ENCODE measurements around the gene TGFBR3. TPM values are rescaled to one million over a fixed set of nuclear protein-coding genes. Genes with fewer than 3 reads are reported as not detected.

TGFBR3 gene
- total RNA-seq, 1 experiment from 2014 or later, result 2.4 TPM

DNA sequence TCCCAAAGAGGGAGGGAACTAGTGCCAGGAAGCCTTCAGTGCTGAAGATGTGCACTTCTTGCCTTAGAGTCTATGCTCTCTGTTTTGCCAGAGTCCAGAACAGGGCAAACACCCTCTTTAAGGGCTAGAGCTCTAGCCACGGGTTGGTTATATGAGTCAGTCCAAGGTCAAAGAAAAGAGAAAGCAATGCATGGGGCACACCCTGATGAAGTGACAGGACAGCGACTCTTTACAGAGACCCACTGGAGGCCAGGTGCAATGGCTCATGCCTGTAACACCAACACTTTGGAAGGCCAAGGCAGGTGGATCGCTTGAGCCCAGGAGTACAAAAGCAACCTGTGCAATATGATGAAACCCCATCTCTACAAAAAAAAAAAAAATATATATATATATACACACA lies 86.1 kb downstream of the TGFBR3 start:
- peaks cover 5% of the 10 kb centered on the region; the same call in 1 of the 2 replicates for H3K4me1 ChIP-seq (ENCODE audit: insufficient read depth, low read length)
- no peak for DNase-seq
- H4K91ac ChIP-seq (ENCODE audit: insufficient read length, low read depth, low read length), result no peak overlapping the region
- H4K5ac ChIP-seq (ENCODE audit: insufficient read length, low read depth, low read length), result no peak overlapping the region
- no peak overlapping the region for H3K14ac ChIP-seq (ENCODE audit: insufficient read depth, low read length)
- TF ChIP-seq, protein P1, sequence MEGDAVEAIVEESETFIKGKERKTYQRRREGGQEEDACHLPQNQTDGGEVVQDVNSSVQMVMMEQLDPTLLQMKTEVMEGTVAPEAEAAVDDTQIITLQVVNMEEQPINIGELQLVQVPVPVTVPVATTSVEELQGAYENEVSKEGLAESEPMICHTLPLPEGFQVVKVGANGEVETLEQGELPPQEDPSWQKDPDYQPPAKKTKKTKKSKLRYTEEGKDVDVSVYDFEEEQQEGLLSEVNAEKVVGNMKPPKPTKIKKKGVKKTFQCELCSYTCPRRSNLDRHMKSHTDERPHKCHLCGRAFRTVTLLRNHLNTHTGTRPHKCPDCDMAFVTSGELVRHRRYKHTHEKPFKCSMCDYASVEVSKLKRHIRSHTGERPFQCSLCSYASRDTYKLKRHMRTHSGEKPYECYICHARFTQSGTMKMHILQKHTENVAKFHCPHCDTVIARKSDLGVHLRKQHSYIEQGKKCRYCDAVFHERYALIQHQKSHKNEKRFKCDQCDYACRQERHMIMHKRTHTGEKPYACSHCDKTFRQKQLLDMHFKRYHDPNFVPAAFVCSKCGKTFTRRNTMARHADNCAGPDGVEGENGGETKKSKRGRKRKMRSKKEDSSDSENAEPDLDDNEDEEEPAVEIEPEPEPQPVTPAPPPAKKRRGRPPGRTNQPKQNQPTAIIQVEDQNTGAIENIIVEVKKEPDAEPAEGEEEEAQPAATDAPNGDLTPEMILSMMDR (conservative IDR thresholded peaks at IDR 0.05), result no peak
- H3K9ac ChIP-seq (ENCODE audit: extremely low read depth, insufficient read length, low read length), result no peak overlapping the region
- no peaks in the 10 kb centered on the region for H3K79me2 ChIP-seq (ENCODE audit: insufficient read depth, low read length)
- no peak overlapping the region for H2BK5ac ChIP-seq (ENCODE audit: insufficient read length, low read length)
- H3K4me3 Mint-ChIP-seq, result no peak overlapping the region
- peak overlapping the region in 1 of 3 experiments; percentile 15; a peak in 2 of 7 replicates for H3K27ac Mint-ChIP-seq
- no peak overlapping the region for H2AFZ ChIP-seq (ENCODE audit: low read length)
- no peaks in the 10 kb centered on the region for H3K9me3 ChIP-seq (ENCODE audit: control insufficient read depth, low read depth, low read length)
- no peak overlapping the region for H2BK20ac ChIP-seq (ENCODE audit: low read depth, low read length, poor library complexity, severe bottlenecking)
- no CpG with 5 or more reads among the region's 3 CpGs for WGBS (ENCODE audit: extremely low coverage, insufficient read length, low lambda C conversion rate)
- H3K36me3 Mint-ChIP-seq (ENCODE audit: insufficient read depth in 1 of 3, low read depth in 3 of 3), result peaks cover 0 to 3% (median under 1%) of the 10 kb centered on the region in 3 experiments; a peak in 2 of 7 replicates
- H4K20me1 ChIP-seq (ENCODE audit: control insufficient read depth, insufficient read depth, insufficient read length), result no peaks in the 10 kb centered on the region
- no peaks in the 10 kb centered on the region for H3K23me2 ChIP-seq (ENCODE audit: insufficient read length, low read depth, low read length, poor library complexity, severe bottlenecking)
- H3K27me3 ChIP-seq (ENCODE audit: insufficient read depth, low read length), result no peaks in the 10 kb centered on the region
- H3K79me1 ChIP-seq (ENCODE audit: insufficient read depth, low read depth, low read length, poor library complexity, severe bottlenecking), result no peaks in the 10 kb centered on the region
- H3K4ac ChIP-seq (ENCODE audit: low read depth, low read length), result no peak overlapping the region
- no peak overlapping the region for H2BK15ac ChIP-seq (ENCODE audit: low read depth, low read length)
- no peak overlapping the region for H3K23ac ChIP-seq (ENCODE audit: insufficient read length, low read depth, low read length)
- no peaks in the 10 kb centered on the region; the same call in 1 of the 2 replicates for H3K27me3 Mint-ChIP-seq (ENCODE audit: low read depth)
- no peak overlapping the region for H3T11ph ChIP-seq (ENCODE audit: low read length)
- no peaks in the 10 kb centered on the region for H3K9me3 Mint-ChIP-seq
- no peak overlapping the region for H3K27ac ChIP-seq (ENCODE audit: insufficient read length, low read depth, low read length)
- no peak overlapping the region for H2BK12ac ChIP-seq (ENCODE audit: insufficient read length, low read depth, low read length)
- no peak overlapping the region for H2BK120ac ChIP-seq (ENCODE audit: low read depth, low read length, poor library complexity, severe bottlenecking)
- H2AK5ac ChIP-seq (ENCODE audit: insufficient read length, low read length), result no peak overlapping the region
- H4K8ac ChIP-seq (replicated peaks; ENCODE audit: insufficient read length, low read depth, low read length), result no peak overlapping the region
- H3K4me1 Mint-ChIP-seq, result peaks cover 18 to 20% of the 10 kb centered on the region in 2 experiments
- no peak overlapping the region for H3K56ac ChIP-seq (ENCODE audit: insufficient read length, low read depth, low read length)
- no peak overlapping the region for H3K18ac ChIP-seq (ENCODE audit: insufficient read length, low read depth, low read length)
- no peak overlapping the region for H3K4me2 ChIP-seq (ENCODE audit: insufficient read depth, insufficient read length, low read length)
